Testis (tissue), 2 donors: ENCODE results near the gene SLC16A9.

Source experiments
- CTCF ChIP-seq, 3 experiments: fragments of 450-650 bp in 2 of 3; fragments of 200-600 bp in 1 of 3; sonication (generic) in 1 of 3; IDR thresholded peaks; one replicate each; pipeline ENCODE4 v1.5.1; 2016 to 2019; ENCODE audit warnings: antibody characterized with exemption in 3 of 3, mild to moderate bottlenecking in 2 of 3, moderate library complexity in 1 of 3
- POLR2A ChIP-seq: fragments of 450-650 bp; IDR thresholded peaks from one replicate; pipeline ENCODE4 v1.6.1; 2017; ENCODE audit warnings: antibody characterized with exemption, mild to moderate bottlenecking, moderate library complexity

GRCh38 chr10:59682986-59683937 is 26.4 kb downstream of the SLC16A9 start:
- TF ChIP-seq CTCF (IDR thresholded peaks at IDR 0.05) (no peak), POLR2A (no peak)
